ENCODE results near the gene ALPL.

The ALPL gene

DNA sequence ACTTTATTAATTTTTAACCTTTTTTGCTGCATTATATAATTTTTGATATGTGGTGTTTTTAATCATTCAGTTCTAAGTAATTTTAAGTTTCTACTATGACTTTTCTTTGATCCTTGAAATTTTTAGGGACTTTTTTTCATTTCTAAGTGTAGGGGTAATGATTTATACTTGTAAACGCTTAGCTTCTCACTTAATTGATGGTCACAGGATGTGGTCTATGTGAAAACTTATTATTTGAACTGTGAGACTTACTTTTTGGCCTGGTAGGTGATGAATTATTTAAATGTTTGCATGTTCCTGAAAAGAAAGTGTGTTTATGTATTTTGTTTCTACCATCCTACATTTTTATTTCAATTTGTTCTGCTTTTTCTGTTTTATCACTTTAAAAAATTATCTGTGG is 17.2 kb downstream of the ALPL start:
- no peak for DNase-seq (ENCODE audit: low read depth in 2 of 2, low spot score in 1 of 2)

DNA sequence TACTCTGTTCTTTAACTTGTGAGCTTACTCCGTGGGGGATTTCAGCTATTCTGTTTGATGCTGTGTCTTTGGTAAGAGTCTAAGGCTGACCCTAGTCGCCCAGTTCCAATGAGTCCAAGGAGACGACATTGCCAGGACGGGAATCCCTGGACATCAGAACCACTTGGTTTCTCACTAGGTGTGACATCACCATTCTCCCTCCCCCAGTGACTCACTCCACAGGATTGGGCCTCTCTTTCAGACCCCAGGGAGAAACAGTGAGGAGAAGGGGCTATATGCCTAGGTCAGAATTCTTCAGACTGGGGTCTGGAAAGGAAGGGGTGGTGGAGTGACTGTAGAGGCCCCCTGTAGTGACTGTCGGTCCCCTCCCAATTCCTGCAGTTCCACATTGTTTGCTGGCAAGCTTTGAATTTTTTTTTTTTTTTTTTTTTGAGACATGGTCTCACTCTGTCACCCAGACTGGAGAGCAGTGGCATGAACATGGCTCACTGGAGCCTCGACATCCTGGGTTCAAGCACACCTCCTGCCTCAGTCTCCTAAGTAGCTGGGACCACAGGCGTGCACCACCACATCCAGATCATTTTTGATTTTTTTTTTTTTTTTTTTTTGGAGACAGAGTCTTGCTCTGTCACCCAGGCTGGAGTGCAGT is 21.3 kb downstream of the ALPL start:
- no peak for DNase-seq (ENCODE audit: low read depth in 2 of 2, low spot score in 1 of 2)

GRCh38 chr1:21531241-21531640 is 22.0 kb downstream of the ALPL start:
- no peak for DNase-seq (ENCODE audit: low read depth in 2 of 2, low spot score in 1 of 2)

GRCh38 chr1:21532496-21532895 is 23.3 kb downstream of the ALPL start:
- no peak for DNase-seq (ENCODE audit: low read depth in 2 of 2, low spot score in 1 of 2)

GRCh38 chr1:21532992-21533534 is 23.8 kb downstream of the ALPL start:
- DNase-seq (ENCODE audit: low read depth in 2 of 2, low spot score in 1 of 2), result no peak

DNA sequence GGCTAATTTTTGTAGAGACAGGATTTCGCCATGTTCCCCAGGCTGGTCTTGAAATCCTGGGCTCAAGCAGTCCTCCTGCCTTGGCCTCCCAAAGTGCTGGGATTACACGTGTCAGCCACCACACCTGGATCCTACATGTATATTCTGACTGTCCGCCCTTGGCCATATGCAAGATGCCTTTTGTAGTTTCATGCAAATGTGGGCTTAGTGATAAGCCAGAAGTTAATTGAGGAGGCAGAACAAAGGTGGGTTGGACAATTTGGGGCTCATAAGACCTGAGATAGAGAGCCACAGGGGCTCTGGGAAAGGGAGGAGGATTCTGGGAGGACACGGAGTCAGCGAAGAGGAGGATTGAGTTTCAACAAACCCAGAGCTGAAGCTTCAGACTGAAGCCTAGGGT is 24.9 kb downstream of the ALPL start:
- no peak for DNase-seq (ENCODE audit: low read depth in 2 of 2, low spot score in 1 of 2)

- no peak for DNase-seq (ENCODE audit: low read depth in 2 of 2, low spot score in 1 of 2)
Measured at GRCh38 chr1:21534674-21535378, 25.6 kb downstream of the ALPL start.

DNA sequence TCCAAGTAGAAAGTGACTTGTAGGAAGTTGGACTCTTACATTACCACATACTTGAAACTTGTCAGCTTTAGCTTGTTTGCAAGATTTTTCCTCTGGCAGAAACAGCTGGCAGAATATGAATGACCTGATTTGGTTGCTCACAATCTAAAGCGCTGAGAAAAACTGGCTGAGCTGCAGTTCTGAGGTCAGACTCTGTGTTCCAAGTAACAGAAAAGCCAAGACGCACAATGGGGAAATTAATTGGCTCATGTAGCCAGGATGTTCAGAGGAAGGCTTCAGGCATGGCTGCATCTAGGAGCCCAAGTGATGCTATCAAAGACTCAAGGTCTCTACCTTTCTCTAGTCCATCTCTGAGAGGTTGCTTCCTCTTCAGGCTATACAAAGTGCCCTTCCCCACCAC is 27.0 kb downstream of the ALPL start:
- DNase-seq (ENCODE audit: low read depth in 2 of 2, low spot score in 1 of 2), result no peak

- DNase-seq (ENCODE audit: low read depth in 2 of 2, low spot score in 1 of 2), result no peak
Measured at GRCh38 chr1:21537511-21537931, 28.3 kb downstream of the ALPL start.

DNA sequence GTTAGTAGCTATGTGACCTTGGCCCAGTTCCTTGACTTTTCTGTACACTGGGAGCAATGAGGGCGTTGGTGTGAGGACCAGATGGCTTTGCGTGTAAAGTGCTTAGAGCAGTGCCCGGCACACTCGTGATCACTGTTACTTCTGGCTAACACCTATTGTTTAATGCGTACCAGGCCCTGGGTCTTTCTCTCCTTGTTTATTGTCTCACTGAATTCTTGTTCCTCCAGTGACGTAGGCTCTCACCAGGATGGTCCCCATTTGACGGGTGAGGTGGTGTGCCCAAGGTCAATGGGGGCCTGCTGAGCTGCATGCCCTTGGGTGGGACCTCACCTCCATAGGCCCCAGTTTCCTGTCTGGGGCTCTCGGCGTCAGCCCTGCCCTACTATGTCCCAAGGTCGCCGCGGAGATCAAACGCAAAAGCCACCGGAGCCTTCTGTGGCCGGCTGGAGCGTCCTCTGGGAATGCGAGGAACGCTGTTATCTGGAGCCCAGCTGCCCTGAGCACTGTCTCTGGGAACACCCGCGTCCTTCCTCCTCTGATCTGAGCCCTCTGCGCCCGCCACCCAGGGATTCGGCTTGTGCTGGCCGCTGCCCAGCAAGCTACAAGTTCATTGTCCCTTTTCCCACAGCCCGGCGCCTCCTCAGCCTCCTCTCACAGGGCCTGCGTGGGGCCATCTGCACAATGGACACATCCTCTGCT is 28.9 kb downstream of the ALPL start:
- no peak for DNase-seq (ENCODE audit: low read depth in 2 of 2, low spot score in 1 of 2)

GRCh38 chr1:21539933-21540332 is 30.7 kb downstream of the ALPL start:
- no peak for DNase-seq (ENCODE audit: low read depth in 2 of 2, low spot score in 1 of 2)

- no peak for DNase-seq (ENCODE audit: low read depth in 2 of 2, low spot score in 1 of 2)
Measured at GRCh38 chr1:21541329-21541728, 32.1 kb downstream of the ALPL start.

DNA sequence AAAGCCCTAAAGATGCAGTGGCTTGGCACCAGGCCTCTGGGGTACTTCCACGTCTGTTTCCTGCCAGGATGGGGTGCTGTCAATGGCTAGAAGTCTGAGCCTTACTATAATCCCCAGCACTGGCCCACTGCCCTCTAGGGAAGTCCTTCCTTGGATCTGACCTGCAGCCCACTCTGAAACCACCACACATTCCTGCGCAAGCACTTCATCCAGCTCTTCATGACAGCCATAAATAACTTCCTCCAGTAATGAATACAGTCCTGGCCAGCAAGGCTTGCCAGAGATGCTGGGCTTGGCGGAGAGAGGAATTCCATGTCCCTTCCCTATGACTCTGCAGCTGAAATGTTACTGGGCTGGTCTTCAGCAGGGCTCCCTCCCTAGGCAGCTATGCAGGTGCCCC is 32.6 kb downstream of the ALPL start:
- DNase-seq (ENCODE audit: low read depth in 2 of 2, low spot score in 1 of 2), result no peak

DNA sequence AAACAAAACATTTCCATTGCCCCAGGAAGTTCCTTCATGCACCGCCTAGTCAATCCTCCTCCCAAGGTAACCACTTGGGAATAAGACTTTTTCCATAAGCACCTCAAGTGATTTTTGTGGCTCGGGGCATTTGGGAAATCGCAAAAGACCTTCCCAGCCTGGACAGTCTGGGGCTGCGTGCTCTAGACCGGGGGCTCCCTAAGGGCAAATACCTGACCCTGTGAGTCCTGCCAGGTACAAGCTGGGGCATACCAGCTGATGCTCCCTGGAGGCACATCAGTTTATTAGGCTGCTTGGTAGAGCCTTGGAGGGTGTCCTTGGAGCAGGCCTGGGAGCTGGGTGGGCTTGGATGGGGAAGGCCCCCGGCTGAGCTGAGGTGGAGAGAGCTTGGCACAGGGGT is 34.4 kb downstream of the ALPL start:
- DNase-seq (ENCODE audit: low read depth in 2 of 2, low spot score in 1 of 2), result no peak

DNA sequence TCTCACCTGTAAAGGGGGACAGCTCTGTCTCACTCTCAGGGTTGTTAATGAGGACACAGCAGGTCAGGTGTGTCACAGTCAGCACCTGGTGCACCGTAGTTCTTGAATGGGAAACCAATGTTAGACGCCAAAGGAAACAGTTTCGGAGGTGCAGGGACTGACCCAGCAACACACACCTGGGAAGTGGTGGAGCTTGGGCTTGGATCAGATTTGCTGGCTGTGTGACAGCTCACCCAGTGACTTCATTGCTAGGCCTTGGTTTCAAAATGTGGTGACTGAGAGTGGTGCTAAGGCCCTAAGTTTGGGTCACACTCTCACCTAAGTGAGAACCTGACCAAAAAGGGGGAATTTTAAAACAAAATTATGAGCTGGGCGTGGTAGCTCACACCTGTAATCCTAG is 34.9 kb downstream of the ALPL start:
- no peak for DNase-seq (ENCODE audit: low read depth in 2 of 2, low spot score in 1 of 2)

DNA sequence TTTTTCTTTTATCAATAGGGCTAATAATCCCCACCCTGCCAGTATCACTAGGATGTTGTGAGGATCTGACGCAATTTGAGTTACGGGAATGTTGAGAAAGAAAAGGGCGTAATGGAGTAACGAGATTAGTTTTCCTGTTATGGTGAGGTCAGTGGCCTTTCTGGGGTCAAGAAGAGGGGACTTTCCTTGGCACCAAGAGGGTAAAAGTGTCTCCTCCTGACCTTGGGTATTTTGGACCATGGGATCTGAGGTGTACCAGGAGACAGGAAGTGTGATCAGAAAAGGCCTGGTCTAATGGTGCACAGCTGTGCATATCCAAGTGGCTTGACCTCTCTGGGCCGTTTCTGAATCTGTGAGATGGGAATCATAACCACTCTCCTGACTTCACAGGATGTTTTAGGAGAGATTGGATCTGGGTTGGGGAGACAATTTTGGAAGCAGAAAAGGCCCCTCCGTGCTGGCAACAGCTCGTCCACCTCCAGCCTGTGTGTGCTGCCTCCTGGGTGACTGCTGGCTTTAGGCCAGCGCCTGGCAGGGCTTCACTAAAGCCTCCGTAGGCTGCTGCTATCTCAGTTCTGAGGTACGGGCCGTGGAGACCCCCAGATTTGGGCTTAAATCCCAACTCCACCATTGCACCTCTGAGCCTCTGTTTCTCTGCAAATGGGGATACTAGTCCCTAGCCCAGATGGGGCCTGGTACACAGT is 37.1 kb downstream of the ALPL start:
- DNase-seq (ENCODE audit: low read depth in 2 of 2, low spot score in 1 of 2), result no peak

GRCh38 chr1:21547876-21548275 is 38.7 kb downstream of the ALPL start:
- no peak for DNase-seq (ENCODE audit: low read depth in 2 of 2, low spot score in 1 of 2)

- no peak for DNase-seq (ENCODE audit: low read depth in 2 of 2, low spot score in 1 of 2)
Measured at GRCh38 chr1:21550097-21550496, 40.9 kb downstream of the ALPL start.

- DNase-seq (ENCODE audit: low read depth in 2 of 2, low spot score in 1 of 2), result no peak
Measured at GRCh38 chr1:21550866-21551475, 41.7 kb downstream of the ALPL start.

GRCh38 chr1:21552715-21553114 is 43.5 kb downstream of the ALPL start:
- DNase-seq (ENCODE audit: low read depth in 2 of 2, low spot score in 1 of 2), result no peak
